HUES64 (cell line): Measurements from ENCODE around the gene FAM3B.
A peak's percentile ranks its signal among the peaks of the same experiment; 100 is the strongest.

Source experiments
- H3K27ac ChIP-seq: 2 replicates; pipeline ENCODE4 v1.7.0; 2013; ENCODE audit warnings: low read depth, low read length, inconsistent platforms
- H3K27me3 ChIP-seq: 2 replicates; pipeline ENCODE4 v1.6.1; 2013; ENCODE audit warnings: mild to moderate bottlenecking, low read length; ENCODE audit not compliant: insufficient read depth
- H3K36me3 ChIP-seq: 2 replicates; pipeline ENCODE4 v1.6.1; 2013; ENCODE audit warnings: mild to moderate bottlenecking, low read length; ENCODE audit not compliant: insufficient read depth
- H3K4me1 ChIP-seq: 2 replicates; pipeline ENCODE4 v1.6.1; 2013; ENCODE audit warnings: mild to moderate bottlenecking, low read length, moderate library complexity; ENCODE audit not compliant: insufficient read depth
- H3K4me3 ChIP-seq: 2 replicates; pipeline ENCODE4 v1.5.1; 2013; ENCODE audit warnings: mild to moderate bottlenecking, low read length, moderate library complexity
- H3K9ac ChIP-seq: 2 replicates; pipeline ENCODE4 v1.6.1; 2013; ENCODE audit warnings: mild to moderate bottlenecking, low read depth, low read length
- H3K9me3 ChIP-seq: 2 replicates; pipeline ENCODE4 v1.6.1; 2013; ENCODE audit warnings: low read depth, low read length; ENCODE audit not compliant: insufficient read depth
- WGBS: fragments of 150-250, 120-280 bp; methylation state at CpG from one replicate; pipeline ENCODE4 v1.1.7; 2013; ENCODE audit warnings: missing lambda C conversion rate; 5-methylcytosine and 5-hydroxymethylcytosine counted together

FAM3B gene

DNA sequence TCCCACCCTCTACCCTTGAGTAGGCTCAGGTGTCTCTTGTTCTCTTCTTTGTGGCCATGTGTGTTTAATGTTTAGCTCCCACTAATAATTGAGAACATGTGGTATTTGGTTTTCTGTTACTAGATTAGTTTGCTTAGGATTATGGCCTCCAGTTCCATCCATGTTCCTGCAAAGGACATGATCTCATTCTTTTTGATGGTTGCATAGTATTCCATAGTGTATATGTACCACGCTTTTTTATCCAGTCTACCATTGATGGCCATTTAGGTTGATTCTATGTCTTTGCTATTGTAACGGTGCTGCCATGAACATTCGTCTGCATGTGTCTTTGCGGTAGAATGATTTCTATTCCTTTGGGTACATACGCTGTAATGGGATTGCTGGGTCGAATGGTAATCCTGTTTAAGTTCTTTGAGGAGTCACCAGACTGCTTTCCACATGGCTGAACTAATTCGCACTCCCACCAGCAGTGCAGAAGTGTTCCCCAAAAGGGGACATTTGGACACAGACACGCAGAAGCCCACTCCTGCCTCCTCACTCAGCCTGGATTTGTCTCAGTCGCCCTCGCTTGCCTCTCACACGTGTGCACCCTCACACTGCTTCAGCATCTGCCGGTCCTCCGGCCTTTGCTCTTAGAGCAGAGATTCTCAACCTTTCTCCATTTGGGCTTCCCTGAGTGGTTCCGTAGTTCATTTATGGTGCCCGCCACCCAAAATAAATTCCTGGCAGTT, 48.9 kb downstream of the FAM3B start:
- Histone ChIP-seq H3K9me3 (no peaks in the 10 kb centered on the region), H3K4me1 (peaks cover 3% of the 10 kb centered on the region; the same call in 1 of the 2 replicates), H3K9ac (no peak overlapping the region), H3K4me3 (no peak overlapping the region), H3K36me3 (no peaks in the 10 kb centered on the region), H3K27ac (no peak overlapping the region), H3K27me3 (0 out of 2 replicates have a peak, but pooled peaks cover 16% of the 10 kb centered on the region)
- 96% methylated on average over 14 of the region's 15 CpGs for WGBS

DNA sequence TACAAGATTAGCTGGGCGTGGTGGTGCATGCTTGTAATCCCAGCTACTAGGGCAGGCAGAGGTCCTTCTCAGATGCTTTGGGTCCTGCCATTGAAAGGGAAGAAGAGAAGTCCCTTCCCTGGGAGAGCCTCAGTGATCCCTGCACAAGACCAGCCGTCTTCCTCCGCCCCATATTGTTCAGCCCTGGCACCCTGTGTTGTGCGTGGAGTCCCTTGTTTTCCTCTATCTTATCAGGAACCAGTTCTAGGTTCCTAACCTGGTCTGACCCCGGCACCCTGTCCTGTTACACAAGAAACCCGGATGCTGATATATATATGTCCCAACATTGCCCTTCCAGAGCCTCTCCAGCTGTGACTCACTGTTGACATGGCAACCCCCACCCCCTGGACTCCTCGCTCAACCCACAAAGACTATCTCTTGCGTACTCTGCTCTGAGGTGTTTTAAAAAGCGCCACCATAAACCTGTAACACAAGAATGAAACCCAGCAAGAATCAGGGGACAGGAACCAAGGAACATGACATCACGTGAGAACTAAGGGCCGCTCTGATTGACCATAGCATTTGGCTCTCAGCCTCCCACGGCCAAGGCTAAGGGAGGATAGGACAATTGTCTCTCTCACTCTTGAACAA, 50.0 kb downstream of the FAM3B start:
- Histone ChIP-seq H3K9me3 (no peaks in the 10 kb centered on the region), H3K4me3 (no peak overlapping the region), H3K36me3 (no peaks in the 10 kb centered on the region), H3K4me1 (peaks cover 3% of the 10 kb centered on the region; the same call in 1 of the 2 replicates), H3K9ac (no peak overlapping the region), H3K27ac (no peak overlapping the region), H3K27me3 (0 out of 2 replicates have a peak, but pooled peaks cover 16% of the 10 kb centered on the region)
- 92% methylated on average over 12 of the region's 12 CpGs for WGBS

DNA sequence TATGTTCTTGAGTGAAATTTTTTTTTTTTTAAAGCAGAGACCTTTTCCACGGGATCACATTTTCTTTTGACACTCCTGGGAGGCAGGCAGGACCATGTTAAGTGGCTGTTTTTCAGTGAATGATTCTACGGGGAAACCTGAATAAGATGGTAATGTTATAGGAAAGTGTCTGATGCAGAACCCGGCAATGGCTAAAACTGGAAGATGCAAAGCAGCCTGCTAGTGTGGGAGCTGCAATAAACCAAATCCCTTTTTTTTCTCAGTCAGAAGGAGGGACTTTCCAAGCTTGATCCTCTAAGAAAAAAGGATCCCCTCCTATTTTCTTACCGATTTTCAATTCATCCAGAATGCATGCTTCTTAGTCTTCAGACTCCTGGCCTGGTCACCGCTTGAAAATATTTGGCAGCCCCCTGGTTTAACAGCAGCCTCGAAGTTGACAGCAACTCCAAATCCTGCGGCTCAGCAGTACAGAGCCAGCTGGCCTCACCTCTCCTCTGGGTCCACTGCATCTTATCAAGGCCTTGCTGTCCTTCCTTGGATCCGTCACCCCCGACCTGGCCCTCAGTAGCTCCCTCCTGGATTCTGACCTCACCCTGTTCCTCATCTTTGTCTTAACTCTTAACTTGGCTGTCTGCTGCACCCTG, 50.8 kb downstream of the FAM3B start:
- 77% methylated on average over 9 of the region's 9 CpGs for WGBS

DNA sequence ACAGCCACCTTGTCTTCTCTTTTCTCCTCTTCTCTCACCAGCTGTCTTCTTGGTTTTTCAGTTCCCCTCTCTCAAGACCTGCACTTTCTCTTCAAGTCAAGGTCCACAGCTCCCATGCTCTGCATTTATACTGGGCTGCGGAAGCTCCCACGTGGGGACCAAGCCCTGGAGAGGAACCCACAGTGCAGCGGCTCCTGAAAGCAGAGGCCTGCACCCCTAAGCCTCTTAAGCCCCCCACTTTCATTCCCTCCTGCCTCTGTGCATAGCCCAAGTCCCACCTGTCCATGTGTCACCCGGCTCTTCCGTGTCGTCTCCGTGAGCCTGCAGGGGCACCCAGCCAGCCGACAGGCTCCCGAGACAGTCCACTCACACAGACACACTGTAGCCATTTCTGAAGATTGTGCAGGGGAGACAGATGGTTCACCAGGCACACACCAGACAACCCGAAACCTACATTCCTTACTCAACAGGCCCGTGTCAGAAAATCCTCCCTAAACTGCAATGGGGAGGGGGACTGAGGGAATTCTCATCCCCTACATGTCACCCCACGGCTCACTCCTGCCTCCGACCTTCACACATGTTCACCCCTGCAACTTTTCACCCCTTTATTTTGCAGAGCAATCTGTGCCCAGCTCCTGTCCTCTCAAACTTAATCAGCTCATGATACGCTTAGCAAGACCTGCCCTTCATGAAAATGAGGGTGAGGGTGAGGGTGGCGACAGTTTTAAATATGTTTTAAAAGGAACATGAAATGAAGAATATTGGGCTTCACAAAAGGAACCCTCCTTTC, 51.5 kb downstream of the FAM3B start:
- H3K27ac ChIP-seq, result no peak overlapping the region
- peaks cover 3% of the 10 kb centered on the region; the same call in 1 of the 2 replicates for H3K4me1 ChIP-seq
- 91% methylated on average over 13 of the region's 15 CpGs for WGBS
- no peak overlapping the region for H3K9ac ChIP-seq
- H3K27me3 ChIP-seq, result 0 out of 2 replicates have a peak, but pooled peaks cover 16% of the 10 kb centered on the region
- H3K9me3 ChIP-seq, result no peaks in the 10 kb centered on the region
- H3K4me3 ChIP-seq, result no peak overlapping the region
- H3K36me3 ChIP-seq, result no peaks in the 10 kb centered on the region

More for the DNA sequence above, 50.8 kb downstream of the FAM3B start:
- H3K27ac ChIP-seq, result no peak overlapping the region
- H3K9me3 ChIP-seq, result no peaks in the 10 kb centered on the region
- H3K27me3 ChIP-seq, result 0 out of 2 replicates have a peak, but pooled peaks cover 16% of the 10 kb centered on the region
- H3K9ac ChIP-seq, result no peak overlapping the region
- H3K4me1 ChIP-seq, result peaks cover 3% of the 10 kb centered on the region; the same call in 1 of the 2 replicates
- no peaks in the 10 kb centered on the region for H3K36me3 ChIP-seq
- H3K4me3 ChIP-seq, result no peak overlapping the region

DNA sequence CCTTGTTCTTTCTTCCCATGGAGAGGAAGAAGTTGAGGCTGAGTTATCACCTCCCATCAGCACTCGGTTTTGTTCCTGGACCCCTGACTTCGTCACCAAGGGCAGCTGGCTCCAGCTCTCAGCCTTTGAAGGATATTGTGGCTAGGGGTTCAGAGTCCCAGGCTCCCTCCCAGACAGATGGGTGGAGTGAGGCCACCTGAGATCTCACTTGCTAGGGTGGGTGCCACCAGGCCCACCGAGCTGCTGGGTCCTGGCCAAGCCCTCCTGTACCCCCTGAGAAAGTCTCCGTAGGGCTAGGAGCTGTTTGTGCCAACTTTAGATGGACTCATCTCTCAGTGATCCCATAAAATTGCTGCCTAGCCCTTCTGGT, 52.1 kb downstream of the FAM3B start:
- no peak overlapping the region for H3K9ac ChIP-seq
- 0 out of 2 replicates have a peak, but pooled peaks cover 16% of the 10 kb centered on the region for H3K27me3 ChIP-seq
- no peaks in the 10 kb centered on the region for H3K36me3 ChIP-seq
- H3K4me3 ChIP-seq, result peak overlapping the region; percentile 54; the same call in 1 of the 2 replicates
- no peak overlapping the region for H3K27ac ChIP-seq
- 81% methylated on average over 4 of the region's 4 CpGs for WGBS
- peaks cover 3% of the 10 kb centered on the region; the same call in 1 of the 2 replicates for H3K4me1 ChIP-seq
- H3K9me3 ChIP-seq, result no peaks in the 10 kb centered on the region

DNA sequence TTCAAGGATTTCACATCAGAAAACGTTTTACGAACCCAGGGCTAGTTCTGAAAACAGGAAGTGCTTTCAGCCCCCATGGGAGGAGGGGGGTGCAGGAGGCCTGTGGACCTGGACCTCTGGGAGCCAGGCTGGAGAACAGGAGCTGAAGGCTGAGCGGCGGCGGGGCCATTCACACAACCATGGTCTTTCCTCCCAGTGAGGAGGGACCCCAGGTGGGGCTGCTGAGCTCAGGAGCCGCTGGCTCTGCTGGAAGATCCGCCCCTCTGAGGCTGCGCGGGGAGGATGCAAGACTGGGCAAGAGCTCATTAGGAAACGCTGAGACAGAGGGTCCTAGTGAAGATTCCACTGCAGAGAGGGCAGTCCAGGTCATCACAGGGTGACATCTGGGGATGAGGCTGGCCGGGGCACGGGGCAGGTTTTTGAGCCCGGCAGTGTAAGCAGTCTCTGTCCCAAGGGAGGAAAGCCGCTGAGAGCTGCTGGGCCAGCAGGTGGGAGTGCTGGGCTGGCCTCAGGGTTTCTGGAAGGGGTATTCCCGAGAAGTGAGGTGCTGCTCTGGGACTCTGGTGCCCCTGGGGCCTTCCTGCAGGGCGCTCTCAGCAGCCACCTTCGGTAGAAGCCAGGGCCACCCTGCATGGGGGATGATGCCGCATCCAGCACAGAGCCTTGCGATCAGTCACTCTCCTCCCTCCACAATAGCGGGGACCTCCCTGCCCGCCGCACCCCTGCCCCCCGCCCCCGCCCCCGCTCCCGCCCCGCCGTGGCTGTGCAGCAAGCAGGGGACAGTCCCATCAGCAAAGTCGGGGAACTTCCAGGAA, 52.7 kb downstream of the FAM3B start:
- Histone ChIP-seq H3K4me1 (peaks cover 3% of the 10 kb centered on the region; the same call in 1 of the 2 replicates), H3K9me3 (no peaks in the 10 kb centered on the region), H3K27me3 (0 out of 2 replicates have a peak, but pooled peaks cover 16% of the 10 kb centered on the region), H3K4me3 (peak overlapping the region; percentile 54), H3K36me3 (no peaks in the 10 kb centered on the region), H3K27ac (no peak overlapping the region), H3K9ac (no peak overlapping the region)
- 22% methylated on average over 26 of the region's 29 CpGs for WGBS

DNA sequence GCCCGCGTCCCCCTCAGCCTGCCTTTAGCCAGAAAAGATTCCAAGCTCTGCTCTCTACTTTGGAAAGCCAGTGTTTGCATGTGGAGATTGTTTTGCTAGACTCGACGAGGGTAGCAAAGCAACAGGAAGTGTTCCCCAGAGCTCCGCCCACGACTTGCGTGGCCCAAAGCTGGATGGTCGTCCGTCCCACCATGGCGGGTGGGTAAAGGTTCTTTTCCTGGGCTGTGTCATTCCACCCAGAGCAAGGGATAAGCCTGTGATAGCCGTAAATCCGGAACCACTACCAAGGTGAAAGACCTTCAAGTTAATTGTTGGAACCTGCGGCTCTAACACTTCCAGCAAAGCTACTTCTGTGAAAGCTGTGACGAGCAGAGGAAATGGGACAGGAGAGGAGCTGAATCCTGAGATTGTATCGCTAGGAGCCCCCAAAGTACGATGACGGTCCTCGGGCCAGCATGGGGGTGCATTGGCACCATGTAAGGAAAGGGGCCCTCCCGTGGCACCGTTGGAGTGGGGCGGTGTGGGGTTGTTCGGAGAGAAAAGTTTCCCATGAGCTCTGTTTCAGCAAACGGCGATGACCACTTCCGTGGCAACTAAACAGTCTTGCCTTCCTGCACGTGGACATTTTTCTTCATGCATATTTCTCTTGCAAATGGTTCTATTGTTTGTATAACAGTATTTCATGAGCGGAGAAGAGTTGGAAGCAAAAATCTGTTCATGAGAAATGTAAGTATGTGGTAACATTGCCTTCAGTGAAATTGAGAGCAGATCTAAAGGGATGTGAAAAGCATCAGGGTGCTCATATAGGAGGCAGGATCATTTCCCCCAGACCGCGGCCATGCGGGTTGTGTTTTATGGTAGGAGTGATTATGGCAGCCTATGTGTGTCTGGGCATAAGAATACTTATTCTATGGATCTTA, 53.6 kb downstream of the FAM3B start:
- Histone ChIP-seq H3K36me3 (no peaks in the 10 kb centered on the region), H3K4me3 (peak overlapping the region; percentile 54), H3K27me3 (0 out of 2 replicates have a peak, but pooled peaks cover 16% of the 10 kb centered on the region), H3K27ac (no peak overlapping the region), H3K9me3 (no peaks in the 10 kb centered on the region), H3K4me1 (peaks cover 3% of the 10 kb centered on the region; the same call in 1 of the 2 replicates), H3K9ac (no peak overlapping the region)
- 80% methylated on average over 29 of the region's 30 CpGs for WGBS

DNA sequence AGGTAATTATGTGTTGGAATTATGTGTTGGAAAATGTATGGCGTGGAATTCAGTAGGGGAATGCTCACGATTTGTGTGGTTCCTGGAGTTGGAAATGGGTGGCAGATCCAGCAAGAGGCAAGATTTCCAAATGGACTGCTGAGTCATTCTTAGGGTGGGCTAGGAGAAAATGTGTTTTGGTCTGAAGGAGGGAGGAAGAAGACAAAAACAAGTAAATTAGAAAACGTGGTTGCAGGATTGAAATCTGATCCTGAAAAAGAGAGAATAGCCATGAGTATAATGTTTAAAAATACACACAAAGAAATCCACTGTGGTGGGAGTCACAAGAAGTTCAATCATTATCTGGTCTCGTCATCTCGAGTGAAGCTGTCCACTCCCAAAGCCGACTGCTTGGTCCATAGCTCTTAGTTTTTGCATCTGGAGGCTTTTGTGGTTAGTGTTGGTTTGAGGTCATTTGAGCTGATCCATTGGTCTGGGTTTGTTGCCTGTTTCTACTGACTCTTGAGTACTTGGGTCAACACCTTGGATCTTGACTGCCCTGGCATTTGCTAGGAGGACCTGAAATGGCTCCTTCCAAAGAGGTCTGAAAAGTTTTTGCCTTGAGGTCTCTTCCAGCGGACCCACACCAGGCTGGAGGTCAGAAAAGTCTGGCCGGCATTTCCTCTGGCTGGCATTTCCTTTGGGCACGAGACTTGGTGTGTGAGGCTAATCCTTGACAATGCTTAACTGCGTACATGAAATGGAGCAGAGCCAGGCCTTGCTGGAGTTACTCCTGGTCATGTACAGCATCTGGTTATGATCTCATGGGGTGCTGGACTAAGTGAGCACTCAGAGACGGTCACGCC, 54.5 kb downstream of the FAM3B start:
- H3K9me3 ChIP-seq, result no peaks in the 10 kb centered on the region
- H3K27me3 ChIP-seq, result 0 out of 2 replicates have a peak, but pooled peaks cover 16% of the 10 kb centered on the region
- H3K36me3 ChIP-seq, result no peaks in the 10 kb centered on the region
- no peak overlapping the region for H3K4me3 ChIP-seq
- 86% methylated on average over 12 of the region's 12 CpGs for WGBS
- no peak overlapping the region for H3K9ac ChIP-seq
- H3K27ac ChIP-seq, result no peak overlapping the region
- H3K4me1 ChIP-seq, result peaks cover 3% of the 10 kb centered on the region; the same call in 1 of the 2 replicates

DNA sequence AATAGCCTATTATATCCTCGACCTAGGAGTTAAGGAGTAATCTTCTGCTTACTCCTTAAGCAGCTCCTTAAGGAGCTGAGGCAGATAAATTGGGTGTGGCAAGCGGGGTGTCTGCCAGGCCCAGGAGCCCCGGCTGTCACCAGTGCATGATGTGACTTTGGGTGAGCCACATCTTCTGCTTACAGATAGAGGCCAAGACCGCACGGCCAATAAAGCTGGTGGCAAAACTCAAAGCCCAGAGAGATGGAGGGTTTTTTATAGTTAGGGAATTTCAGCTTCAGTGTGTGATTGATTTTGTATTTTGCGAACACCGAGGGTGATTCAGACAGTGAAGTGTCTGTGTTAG, 55.1 kb downstream of the FAM3B start:
- no peak overlapping the region for H3K9ac ChIP-seq
- no peak overlapping the region for H3K4me3 ChIP-seq
- H3K27ac ChIP-seq, result no peak overlapping the region
- 0 out of 2 replicates have a peak, but pooled peaks cover 16% of the 10 kb centered on the region for H3K27me3 ChIP-seq
- WGBS, result 96% methylated on average over 7 of the region's 7 CpGs
- H3K9me3 ChIP-seq, result no peaks in the 10 kb centered on the region
- no peaks in the 10 kb centered on the region for H3K36me3 ChIP-seq
- peaks cover 3% of the 10 kb centered on the region; the same call in 1 of the 2 replicates for H3K4me1 ChIP-seq
